ENCODE measurements around the gene SMARCC1. TPM values are rescaled to one million over a fixed set of nuclear protein-coding genes. Genes with fewer than 3 reads are reported as not detected.
A peak's percentile ranks its signal among the peaks of the same experiment; 100 is the strongest.
"Not testable (repeated sequence)": the region's sequence is repeated elsewhere in the genome, so short reads cannot be mapped to it uniquely, and the experiment has no call there.

SMARCC1 gene
- total RNA-seq, 4 donors from 2014 or later = 25.0 to 110 (median 56.4) TPM

- TF ChIP-seq CTCF (IDR thresholded peaks at IDR 0.05) (no peak), POLR2A (IDR thresholded peaks at IDR 0.05) (no peak)
- DNase-seq = no peak
- H3K27me3 ChIP-seq = no peaks in the 10 kb centered on the region
- no peaks in the 10 kb centered on the region for H3K9me3 ChIP-seq
- H3K4me3 ChIP-seq = no peak overlapping the region
- peaks cover 0 to 81% (median 0%) of the 10 kb centered on the region in 3 donors for H3K36me3 ChIP-seq
- H3K27ac ChIP-seq = no peak overlapping the region
- no peaks in the 10 kb centered on the region for H3K4me1 ChIP-seq
Measured at GRCh38 chr3:47731061-47731460, 50.6 kb downstream of the SMARCC1 start.

GRCh38 chr3:47722859-47723258 is 58.8 kb downstream of the SMARCC1 start:
- no peak for DNase-seq
- Histone ChIP-seq H3K9me3 (no peaks in the 10 kb centered on the region), H3K4me3 (no peak overlapping the region), H3K27me3 (no peaks in the 10 kb centered on the region), H3K36me3 (peaks cover 0 to 45% (median 0%) of the 10 kb centered on the region in 3 donors), H3K4me1 (no peaks in the 10 kb centered on the region), H3K27ac (no peak overlapping the region)
- TF ChIP-seq CTCF (IDR thresholded peaks at IDR 0.05) = no peak
- TF ChIP-seq POLR2A (IDR thresholded peaks at IDR 0.05) = no peak

- H3K9me3 ChIP-seq, H3K27me3 ChIP-seq, H3K4me1 ChIP-seq, H3K27ac ChIP-seq, H3K4me3 ChIP-seq, DNase-seq: not testable (repeated sequence)
- peaks cover 0 to 53% (median 0%) of the 10 kb centered on the region in 3 donors for H3K36me3 ChIP-seq
Measured at GRCh38 chr3:47717448-47717847, 64.2 kb downstream of the SMARCC1 start.

GRCh38 chr3:47716656-47717055 is 65.0 kb downstream of the SMARCC1 start:
- no peaks in the 10 kb centered on the region for H3K4me1 ChIP-seq
- H3K9me3 ChIP-seq = no peaks in the 10 kb centered on the region
- no peak for DNase-seq
- no peak overlapping the region for H3K27ac ChIP-seq
- H3K36me3 ChIP-seq = peaks cover 0 to 59% (median 0%) of the 10 kb centered on the region in 3 donors
- no peak overlapping the region for H3K4me3 ChIP-seq
- TF ChIP-seq POLR2A (IDR thresholded peaks at IDR 0.05) (no peak), CTCF (IDR thresholded peaks at IDR 0.05) (no peak)
- H3K27me3 ChIP-seq = no peaks in the 10 kb centered on the region

- peak in 1 of 3 donors; percentile 65 for DNase-seq
- Histone ChIP-seq H3K27ac (peak overlapping the region in 1 of 4 donors; percentile 17), H3K4me3 (no peak overlapping the region), H3K36me3 (peaks cover 0 to 64% (median 0%) of the 10 kb centered on the region in 3 donors), H3K9me3 (no peaks in the 10 kb centered on the region), H3K27me3 (no peaks in the 10 kb centered on the region), H3K4me1 (no peaks in the 10 kb centered on the region)
- TF ChIP-seq POLR2A (IDR thresholded peaks at IDR 0.05) (no peak), CTCF (IDR thresholded peaks at IDR 0.05) (no peak)
Measured at GRCh38 chr3:47715928-47716327, 65.8 kb downstream of the SMARCC1 start.

- H3K9me3 ChIP-seq = no peaks in the 10 kb centered on the region
- H3K36me3 ChIP-seq = peaks cover 0 to 64% (median 0%) of the 10 kb centered on the region in 3 donors
- DNase-seq = no peak
- H3K27ac ChIP-seq = no peak overlapping the region
- H3K4me1 ChIP-seq = no peaks in the 10 kb centered on the region
- no peaks in the 10 kb centered on the region for H3K27me3 ChIP-seq
- TF ChIP-seq POLR2A (IDR thresholded peaks at IDR 0.05) (no peak), CTCF (IDR thresholded peaks at IDR 0.05) (no peak)
- H3K4me3 ChIP-seq = no peak overlapping the region
Measured at GRCh38 chr3:47714606-47715005, 67.1 kb downstream of the SMARCC1 start.
